ENCODE measurements around the gene GREB1.

Gene GREB1

GRCh38 chr2:11513319-11513718 is 20.5 kb upstream of the GREB1 start:
- DNase-seq = no peak

GRCh38 chr2:11514081-11514730 is 19.6 kb upstream of the GREB1 start:
- DNase-seq = no peak

- no peak for DNase-seq
Measured at GRCh38 chr2:11514904-11515303, 18.9 kb upstream of the GREB1 start.

GRCh38 chr2:11515490-11515981 is 18.3 kb upstream of the GREB1 start:
- DNase-seq = no peak

- no peak for DNase-seq
Measured at GRCh38 chr2:11516984-11517648, 16.7 kb upstream of the GREB1 start.

- DNase-seq = no peak
Measured at GRCh38 chr2:11517906-11518305, 15.9 kb upstream of the GREB1 start.

GRCh38 chr2:11520092-11520693 is 13.7 kb upstream of the GREB1 start:
- no peak for DNase-seq

GRCh38 chr2:11521775-11522174 is 12.1 kb upstream of the GREB1 start:
- no peak for DNase-seq

- DNase-seq = no peak
Measured at GRCh38 chr2:11524470-11524869, 9.4 kb upstream of the GREB1 start.

GRCh38 chr2:11525762-11526161 is 8.1 kb upstream of the GREB1 start:
- DNase-seq = no peak

- DNase-seq = no peak
Measured at GRCh38 chr2:11527001-11527400, 6.8 kb upstream of the GREB1 start.

- no peak for DNase-seq
Measured at GRCh38 chr2:11528228-11528627, 5.6 kb upstream of the GREB1 start.

GRCh38 chr2:11530864-11531465 is 2.9 kb upstream of the GREB1 start:
- no peak for DNase-seq

GRCh38 chr2:11532416-11533055 is 1.3 kb upstream of the GREB1 start:
- no peak for DNase-seq

- DNase-seq = no peak
Measured at GRCh38 chr2:11534071-11534745, 363 bp downstream of the GREB1 start.

GRCh38 chr2:11534746-11535484 is 1.1 kb downstream of the GREB1 start:
- DNase-seq = peak; percentile 30

GRCh38 chr2:11535899-11536344 is 2.1 kb downstream of the GREB1 start:
- DNase-seq = no peak

GRCh38 chr2:11537951-11538350 is 4.1 kb downstream of the GREB1 start:
- DNase-seq = no peak

- no peak for DNase-seq
Measured at GRCh38 chr2:11539317-11540147, 5.7 kb downstream of the GREB1 start.

GRCh38 chr2:11540148-11540995 is 6.5 kb downstream of the GREB1 start:
- no peak for DNase-seq
